Suprapubic skin (tissue), 3 donors: ENCODE results near the gene PLXNA4.

Experiments
- CTCF ChIP-seq, 2 donors: fragments of 200-600 bp in 1 of 2; fragments of 450-650 bp in 1 of 2; sonication (generic) in 1 of 2; IDR thresholded peaks; one replicate each; pipeline ENCODE4 v1.5.1; 2016 to 2019; ENCODE audit warnings: antibody characterized with exemption in 2 of 2, mild to moderate bottlenecking in 1 of 2, moderate library complexity in 1 of 2
- POLR2A ChIP-seq, 2 donors: fragments of 450-650 bp; IDR thresholded peaks; one replicate each; pipeline ENCODE4 v1.6.1; 2017; ENCODE audit warnings: antibody characterized with exemption in 2 of 2, mild to moderate bottlenecking in 2 of 2, moderate library complexity in 2 of 2

- no peak for TF ChIP-seq CTCF (IDR thresholded peaks at IDR 0.05)
- no peak for TF ChIP-seq POLR2A (IDR thresholded peaks at IDR 0.05)
Observed at GRCh38 chr7:132116369-132116768, 459.9 kb downstream of the PLXNA4 start.
